Breast epithelium (tissue), 3 donors: ENCODE results near the gene MTR.

ENCODE experiments used
- POLR2A ChIP-seq: fragments of 450-650 bp; IDR thresholded peaks from one replicate; pipeline ENCODE4 v1.6.1; 2016; ENCODE audit warnings: antibody characterized with exemption, mild to moderate bottlenecking, moderate library complexity
- POLR2AphosphoS5 ChIP-seq, 3 donors: sonication (generic); formaldehyde crosslinking; IDR thresholded peaks; one replicate each; pipeline ENCODE4 v1.6.1; 2017; ENCODE audit warnings: antibody characterized with exemption in 3 of 3
- TF ChIP-seq, protein P1 (sequence below), 3 donors: fragments of 450-650 bp; IDR thresholded peaks; one replicate each; pipeline ENCODE4 v1.5.1; 2016 to 2017; ENCODE audit warnings: antibody characterized with exemption in 3 of 3, mild to moderate bottlenecking in 3 of 3, moderate library complexity in 3 of 3

DNA sequence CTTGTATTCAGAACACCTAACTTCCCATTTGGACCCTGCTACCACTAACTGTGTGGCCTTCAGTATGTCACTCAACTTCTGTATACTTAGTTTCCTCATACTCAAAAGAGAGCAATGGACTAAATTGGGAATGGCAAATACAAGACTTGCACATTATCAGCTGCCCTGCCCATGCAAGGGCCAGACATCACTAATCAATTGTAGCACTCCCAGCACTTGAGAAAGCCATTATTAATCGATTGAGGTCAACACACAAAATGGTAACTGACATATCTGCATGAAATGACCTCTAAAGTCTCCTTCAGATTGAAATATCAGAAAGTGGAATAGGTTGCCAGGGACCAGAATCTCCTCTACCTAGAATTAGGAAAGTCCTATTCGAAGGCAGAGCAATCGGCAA, 149.9 kb downstream of the MTR start:
- TF ChIP-seq, protein P1, sequence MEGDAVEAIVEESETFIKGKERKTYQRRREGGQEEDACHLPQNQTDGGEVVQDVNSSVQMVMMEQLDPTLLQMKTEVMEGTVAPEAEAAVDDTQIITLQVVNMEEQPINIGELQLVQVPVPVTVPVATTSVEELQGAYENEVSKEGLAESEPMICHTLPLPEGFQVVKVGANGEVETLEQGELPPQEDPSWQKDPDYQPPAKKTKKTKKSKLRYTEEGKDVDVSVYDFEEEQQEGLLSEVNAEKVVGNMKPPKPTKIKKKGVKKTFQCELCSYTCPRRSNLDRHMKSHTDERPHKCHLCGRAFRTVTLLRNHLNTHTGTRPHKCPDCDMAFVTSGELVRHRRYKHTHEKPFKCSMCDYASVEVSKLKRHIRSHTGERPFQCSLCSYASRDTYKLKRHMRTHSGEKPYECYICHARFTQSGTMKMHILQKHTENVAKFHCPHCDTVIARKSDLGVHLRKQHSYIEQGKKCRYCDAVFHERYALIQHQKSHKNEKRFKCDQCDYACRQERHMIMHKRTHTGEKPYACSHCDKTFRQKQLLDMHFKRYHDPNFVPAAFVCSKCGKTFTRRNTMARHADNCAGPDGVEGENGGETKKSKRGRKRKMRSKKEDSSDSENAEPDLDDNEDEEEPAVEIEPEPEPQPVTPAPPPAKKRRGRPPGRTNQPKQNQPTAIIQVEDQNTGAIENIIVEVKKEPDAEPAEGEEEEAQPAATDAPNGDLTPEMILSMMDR (IDR thresholded peaks at IDR 0.05): no peak
- TF ChIP-seq POLR2A (no peak), POLR2AphosphoS5 (IDR thresholded peaks at IDR 0.05) (no peak)
